Measurements from ENCODE around the gene ACTL6A.

ACTL6A gene

GRCh38 chr3:179591313-179591712, 28.6 kb downstream of the ACTL6A start:
- DNase-seq: no peak

DNA sequence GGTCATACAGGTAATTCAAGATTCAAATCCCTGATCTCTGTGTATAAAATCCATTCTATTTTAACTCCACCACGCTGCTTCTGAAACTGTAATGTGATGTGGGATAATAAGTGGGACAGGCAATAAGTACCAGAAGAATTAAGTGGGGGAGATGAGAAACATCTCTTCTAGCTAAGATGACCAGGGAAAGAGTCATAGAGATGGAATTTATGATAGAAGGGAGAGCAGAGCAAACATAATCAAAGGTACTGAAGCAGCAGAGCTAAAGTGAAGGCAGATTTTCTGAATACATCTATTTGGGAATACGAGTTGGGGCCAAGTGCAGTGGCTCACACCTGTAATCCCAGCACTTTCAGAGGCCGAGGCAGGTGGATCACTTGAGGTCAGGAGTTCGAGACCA, 36.8 kb downstream of the ACTL6A start:
- no peak for DNase-seq

- no peak for DNase-seq
Measured at GRCh38 chr3:179603321-179603720, 40.6 kb downstream of the ACTL6A start.

DNA sequence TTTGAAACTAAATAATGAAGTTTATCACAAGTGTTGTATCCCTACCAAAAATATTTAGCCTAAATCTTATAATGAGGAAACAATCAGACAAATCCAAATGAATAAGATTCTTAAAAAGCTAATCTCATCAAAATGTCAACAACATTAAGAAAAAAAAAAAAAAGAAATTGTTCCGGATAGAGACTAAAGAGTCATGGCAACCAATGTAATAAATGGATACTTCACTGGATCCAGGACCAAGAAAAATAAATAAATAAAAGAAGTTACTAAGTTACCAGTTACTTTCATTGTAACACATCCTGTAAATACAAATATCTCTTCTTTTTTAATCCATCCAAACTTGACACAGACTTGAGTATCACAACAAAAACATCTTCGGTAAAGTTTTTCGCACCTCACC, 41.1 kb downstream of the ACTL6A start:
- DNase-seq: no peak

DNA sequence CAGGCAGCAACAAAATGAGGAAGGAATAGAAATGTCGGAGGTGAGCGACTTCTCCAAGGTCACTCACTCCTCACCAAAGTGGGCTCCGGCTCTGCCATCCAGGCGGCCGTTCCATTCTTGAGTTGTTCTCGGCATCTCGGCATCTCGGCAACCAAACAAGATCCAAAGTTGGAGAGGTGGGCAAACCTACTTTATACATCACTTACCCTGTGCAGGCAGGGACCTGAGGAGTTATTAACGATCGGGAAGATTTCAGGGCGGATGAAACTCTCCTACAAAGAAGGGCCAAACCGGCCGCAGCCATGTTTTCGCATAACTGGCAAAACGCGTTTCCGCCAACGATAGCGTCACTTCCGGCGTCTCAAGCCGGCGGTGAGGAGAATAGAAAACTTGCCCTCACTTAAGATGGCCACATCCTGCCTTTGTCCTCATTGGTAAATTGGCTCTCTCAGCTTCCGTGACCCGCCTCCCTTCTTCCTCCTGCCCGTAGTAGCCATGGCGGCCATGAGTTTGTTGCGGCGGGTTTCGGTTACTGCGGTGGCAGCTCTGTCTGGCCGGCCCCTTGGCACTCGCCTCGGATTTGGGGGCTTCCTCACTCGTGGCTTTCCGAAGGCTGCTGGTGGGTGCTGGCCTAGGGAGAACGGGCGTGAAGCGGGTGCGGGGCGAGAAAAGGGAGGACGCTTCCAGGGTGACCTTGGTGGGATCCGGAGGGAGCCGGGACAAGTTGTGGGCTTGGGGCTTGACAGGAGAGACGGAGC, 41.8 kb downstream of the ACTL6A start, which contains the start of the genes MRPL47 and NDUFB5:
Gene MRPL47, minus strand, starts transcription at position 318 of the 758 bp plus-strand sequence. Its CDS starts 14 bp downstream, at position 304.
Gene NDUFB5, plus strand, starts transcription at position 474 of the 758 bp plus-strand sequence. Its CDS starts 22 bp downstream, at position 496.
- peak; percentile 91 to 93 for DNase-seq

DNA sequence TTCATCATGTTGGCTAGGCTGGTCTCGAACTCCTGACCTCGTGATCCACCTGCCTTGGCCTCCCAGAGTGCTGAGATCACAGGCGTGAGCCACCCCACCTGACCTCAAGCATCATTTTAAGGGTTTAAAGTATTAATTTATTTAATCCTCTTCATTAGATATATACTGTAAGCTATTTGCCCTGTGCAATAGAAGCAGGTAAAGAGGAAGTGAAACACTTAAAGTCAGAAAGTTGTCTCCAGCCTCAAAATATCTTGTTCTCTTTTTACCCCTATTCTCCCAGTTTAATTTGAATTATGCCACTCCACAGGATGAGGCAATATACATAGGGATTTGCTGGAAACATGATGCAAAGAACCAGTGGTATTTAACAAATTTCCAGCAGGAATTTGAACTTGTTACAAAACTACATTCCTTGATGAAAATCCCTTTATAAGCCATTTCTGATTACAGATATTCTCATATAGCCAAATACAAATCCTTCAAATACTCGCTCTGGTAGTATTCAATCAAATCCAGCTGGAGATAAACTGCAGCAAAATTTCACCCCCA, 43.9 kb downstream of the ACTL6A start:
- no peak for DNase-seq

DNA sequence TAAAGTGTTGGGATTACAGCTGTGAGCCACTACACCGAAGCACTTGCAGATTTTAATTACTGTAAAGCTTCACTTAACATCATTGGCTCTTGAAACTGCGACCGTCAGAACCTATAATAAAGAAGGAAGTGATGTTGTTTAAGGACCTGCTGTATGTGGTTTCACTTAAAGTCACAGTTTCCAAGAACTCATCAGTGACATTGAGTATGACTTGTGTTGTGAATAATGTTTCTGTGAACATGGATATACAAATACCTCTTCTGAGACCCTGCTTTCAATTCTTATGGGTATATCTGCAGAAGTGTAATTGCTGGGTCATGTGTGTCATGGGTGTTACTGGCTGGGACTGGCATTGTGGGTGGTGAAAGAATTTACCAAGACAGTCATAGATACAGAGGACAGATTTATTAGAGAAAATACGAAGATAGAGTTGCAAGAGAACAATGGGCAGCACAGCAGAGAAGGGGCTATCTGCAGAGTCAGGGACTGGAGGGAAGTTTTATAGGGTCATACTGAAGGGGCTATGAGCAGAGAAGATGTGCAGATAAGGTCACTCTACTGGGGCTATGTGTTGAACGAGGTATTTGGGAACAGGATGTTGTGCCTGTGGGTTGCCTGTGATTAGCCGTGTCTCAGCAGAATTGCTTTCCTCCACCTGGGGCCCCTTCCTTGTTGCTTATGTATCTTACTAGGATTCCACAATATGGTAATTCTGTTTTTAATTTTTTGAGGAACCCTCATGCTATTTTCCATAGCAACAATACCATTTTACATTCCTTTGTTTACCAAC, 46.4 kb downstream of the ACTL6A start:
- DNase-seq: no peak

DNA sequence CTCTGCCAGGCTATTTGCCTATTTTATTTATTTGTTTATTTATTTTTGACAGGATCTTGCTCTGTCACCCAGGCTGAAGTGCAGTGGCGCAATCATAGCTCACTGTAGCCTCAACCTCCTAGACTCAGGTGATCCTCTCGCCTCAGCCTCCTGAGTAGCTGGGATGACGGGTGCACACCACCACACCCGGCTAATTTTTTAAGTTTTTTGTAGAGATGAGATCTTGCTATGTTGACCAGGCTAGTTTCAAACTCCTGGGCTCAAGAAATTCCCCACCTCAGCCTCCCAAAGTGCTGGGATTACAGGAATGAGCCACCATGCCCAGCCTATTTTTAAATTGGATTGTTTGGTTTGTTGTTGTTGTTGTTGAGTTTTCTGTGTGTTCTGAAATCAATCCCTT, 47.3 kb downstream of the ACTL6A start:
- DNase-seq: no peak

- DNase-seq: no peak
Measured at GRCh38 chr3:179613807-179614206, 51.1 kb downstream of the ACTL6A start.

- no peak for DNase-seq
Measured at GRCh38 chr3:179615458-179616173, 52.9 kb downstream of the ACTL6A start.

GRCh38 chr3:179622023-179622422, 59.3 kb downstream of the ACTL6A start:
- no peak for DNase-seq

GRCh38 chr3:179624451-179624850, 61.7 kb downstream of the ACTL6A start:
- DNase-seq: no peak

- DNase-seq: no peak
Measured at GRCh38 chr3:179630753-179631451, 68.2 kb downstream of the ACTL6A start.
